WTC11 (cell line): ENCODE measurements around the gene GLS. TPM values are rescaled to one million over a fixed set of nuclear protein-coding genes. Genes with fewer than 3 reads are reported as not detected.
A peak's percentile ranks its signal among the peaks of the same experiment; 100 is the strongest.

Source experiments
- ATAC-seq: fragments of 200-7000 bp; cut with Tn5 transposase; 2 replicates; pipeline ENCODE4 v1.10.0; 2021; ENCODE audit warnings: mild to moderate bottlenecking, moderate library complexity
- CTCF ChIA-PET: fragments of 300-600 bp; sonication (Branson Sonifier 250); formaldehyde crosslinking; loops from one replicate; lab custom pipeline; 2021; ENCODE audit warnings: antibody characterized with exemption; lab: Charles Lee
- POLR2A ChIA-PET: fragments of 350-600 bp; sonication (Branson Sonifier 250); formaldehyde crosslinking; loops from one replicate; lab custom pipeline; 2021; ENCODE audit warnings: antibody characterized with exemption; lab: Charles Lee
- DNase-seq: peaks from one replicate; pipeline ENCODE4 v3.0.0; 2021; ENCODE audit warnings: low spot score
- H3K27ac Mint-ChIP-seq: 2 replicates; pipeline ENCODE4 v1.8.0; 2021; ENCODE audit warnings: mixed read lengths
- H3K27me3 Mint-ChIP-seq: 2 replicates; pipeline ENCODE4 v1.8.0; 2021; ENCODE audit warnings: low read depth, mild to moderate bottlenecking, moderate library complexity, mixed read lengths
- H3K36me3 Mint-ChIP-seq: 2 replicates; pipeline ENCODE4 v1.8.0; 2021; ENCODE audit warnings: mixed read lengths
- H3K4me1 Mint-ChIP-seq: 2 replicates; pipeline ENCODE4 v1.8.0; 2022; ENCODE audit warnings: mixed read lengths
- H3K4me3 Mint-ChIP-seq: 2 replicates; pipeline ENCODE4 v1.8.0; 2021; ENCODE audit warnings: mild to moderate bottlenecking, moderate library complexity, mixed read lengths
- H3K9me3 Mint-ChIP-seq: 2 replicates; pipeline ENCODE4 v1.8.0; 2021; ENCODE audit warnings: mixed read lengths
- AR ChIP-seq: fragments of 250-450 bp; sonication (Bioruptor Pico); IDR thresholded peaks from 2 replicates; pipeline ENCODE4 v1.9.0; 2021; ENCODE audit warnings: mild to moderate bottlenecking
- CBFB ChIP-seq: sonication (generic); formaldehyde crosslinking; IDR thresholded peaks from 2 replicates; pipeline ENCODE4 v1.8.1; 2022; ENCODE audit warnings: mild to moderate bottlenecking, low read depth, missing genetic modification reagents
- CDX4 ChIP-seq: fragments of 250-450 bp; sonication (Bioruptor Pico); IDR thresholded peaks from 2 replicates; pipeline ENCODE4 v1.9.0; 2021; ENCODE audit warnings: moderate library complexity, mild to moderate bottlenecking, inconsistent platforms, borderline replicate concordance
- ESRRA ChIP-seq: sonication (generic); formaldehyde crosslinking; IDR thresholded peaks from 2 replicates; pipeline ENCODE4 v1.8.1; 2022; ENCODE audit warnings: mild to moderate bottlenecking, missing genetic modification reagents, borderline replicate concordance
- FOXJ3 ChIP-seq: sonication (generic); formaldehyde crosslinking; IDR thresholded peaks from 2 replicates; pipeline ENCODE4 v1.9.0; 2021; ENCODE audit warnings: missing genetic modification reagents, mild to moderate bottlenecking, borderline replicate concordance
- FOXK1 ChIP-seq: sonication (generic); formaldehyde crosslinking; IDR thresholded peaks from 2 replicates; pipeline ENCODE4 v1.8.0; 2022; ENCODE audit warnings: mild to moderate bottlenecking, moderate library complexity, missing genetic modification reagents
- GTF2I ChIP-seq: fragments of 250-450 bp; sonication (Bioruptor Pico); conservative IDR thresholded peaks from 2 replicates; pipeline ENCODE4 v1.4.0; 2021; ENCODE audit warnings: mild to moderate bottlenecking
- HMGA2 ChIP-seq: fragments of 250-450 bp; sonication (Bioruptor Pico); IDR thresholded peaks from 2 replicates; pipeline ENCODE4 v1.4.0; 2021; ENCODE audit warnings: mild to moderate bottlenecking, moderate library complexity
- NFYB ChIP-seq: sonication (generic); formaldehyde crosslinking; conservative IDR thresholded peaks from 2 replicates; pipeline ENCODE4 v1.8.0; 2022; ENCODE audit warnings: low read depth, missing genetic modification reagents
- PRDM15 ChIP-seq: sonication (generic); formaldehyde crosslinking; IDR thresholded peaks from 2 replicates; pipeline ENCODE4 v1.8.0; 2022; ENCODE audit warnings: missing genetic modification reagents
- PREB ChIP-seq: sonication (generic); formaldehyde crosslinking; IDR thresholded peaks from 2 replicates; pipeline ENCODE4 v1.8.1; 2022; ENCODE audit warnings: mild to moderate bottlenecking, missing genetic modification reagents, moderate library complexity, borderline replicate concordance
- RELA ChIP-seq: sonication (generic); formaldehyde crosslinking; IDR thresholded peaks from 2 replicates; pipeline ENCODE4 v1.8.1; 2022; ENCODE audit warnings: missing genetic modification reagents, mild to moderate bottlenecking, borderline replicate concordance
- TP53 ChIP-seq: sonication (generic); formaldehyde crosslinking; IDR thresholded peaks from 2 replicates; pipeline ENCODE4 v1.8.1; 2023; ENCODE audit warnings: mild to moderate bottlenecking, missing genetic modification reagents
- ZBTB21 ChIP-seq: sonication (generic); formaldehyde crosslinking; IDR thresholded peaks from 2 replicates; pipeline ENCODE4 v1.8.1; 2023; ENCODE audit warnings: mild to moderate bottlenecking, missing genetic modification reagents, borderline replicate concordance
- ZBTB43 ChIP-seq: sonication (generic); formaldehyde crosslinking; IDR thresholded peaks from 2 replicates; pipeline ENCODE4 v1.8.1; 2023; ENCODE audit warnings: mild to moderate bottlenecking, missing genetic modification reagents
- ZNF138 ChIP-seq: sonication (generic); formaldehyde crosslinking; conservative IDR thresholded peaks from 2 replicates; pipeline ENCODE4 v1.8.1; 2022; ENCODE audit warnings: mild to moderate bottlenecking, moderate library complexity, missing genetic modification reagents
- ZNF425 ChIP-seq: fragments of 250-450 bp; sonication (Bioruptor Pico); conservative IDR thresholded peaks from 2 replicates; pipeline ENCODE4 v1.9.0; 2021; ENCODE audit warnings: mild to moderate bottlenecking
- ZNF512 ChIP-seq: sonication (generic); formaldehyde crosslinking; IDR thresholded peaks from 2 replicates; pipeline ENCODE4 v1.8.1; 2022; ENCODE audit warnings: missing genetic modification reagents, borderline replicate concordance
- ZSCAN18 ChIP-seq: fragments of 250-450 bp; sonication (Bioruptor Pico); IDR thresholded peaks from 2 replicates; pipeline ENCODE4 v2.1.2; 2022; ENCODE audit warnings: mild to moderate bottlenecking, moderate library complexity
- total RNA-seq: library from RNA; stranded (reverse); gene quantifications from 3 replicates; pipeline ENCODE4 v1.2.3, GENCODE V29; 2021

Gene GLS
- total RNA-seq, 1 experiment from 2014 or later, result 115 TPM

GRCh38 chr2:190891372-190891771 is 10.8 kb downstream of the GLS start:
- no peak for ATAC-seq
- ChIA-PET POLR2A (interaction anchor here (2.5 kb wide), 1 partner anchor 10 kb away, joined by 10 read pairs; no protein-coding TSS in a partner anchor), CTCF (no interaction called here)
- no peaks in the 10 kb centered on the region for H3K9me3 Mint-ChIP-seq
- H3K36me3 Mint-ChIP-seq, result peaks cover 16% of the 10 kb centered on the region
- H3K4me3 Mint-ChIP-seq, result no peak overlapping the region
- peak overlapping the region; percentile 25 for H3K27ac Mint-ChIP-seq
- H3K27me3 Mint-ChIP-seq, result no peaks in the 10 kb centered on the region
- no peak for DNase-seq
- TF ChIP-seq ZBTB21 (CRISPR knock-in tag) (no peak), FOXK1 (CRISPR knock-in tag) (no peak), ZNF138 (CRISPR knock-in tag) (no peak), PRDM15 (CRISPR knock-in tag) (no peak), ESRRA (CRISPR knock-in tag) (no peak), FOXJ3 (CRISPR knock-in tag) (no peak), TP53 (CRISPR knock-in tag) (no peak), HMGA2 (CRISPR knock-in tag) (no peak), CDX4 (CRISPR knock-in tag) (no peak), ZBTB43 (no peak), NFYB (CRISPR knock-in tag) (no peak), RELA (CRISPR knock-in tag) (no peak), ZSCAN18 (CRISPR knock-in tag) (no peak)
- peaks cover 35% of the 10 kb centered on the region for H3K4me1 Mint-ChIP-seq

GRCh38 chr2:190891889-190892288 is 11.3 kb downstream of the GLS start:
- Mint-ChIP-seq H3K9me3 (no peaks in the 10 kb centered on the region), H3K4me3 (no peak overlapping the region), H3K27ac (no peak overlapping the region), H3K27me3 (no peaks in the 10 kb centered on the region)
- POLR2A ChIA-PET, result interaction anchor here (2.5 kb wide), 1 partner anchor 10 kb away, joined by 10 read pairs; no protein-coding TSS in a partner anchor
- DNase-seq, result no peak
- no peak for TF ChIP-seq AR (CRISPR knock-in tag)
- TF ChIP-seq ZNF425, result no peak
- no peak for TF ChIP-seq CBFB (CRISPR knock-in tag)
- no peak for TF ChIP-seq ESRRA (CRISPR knock-in tag)
- TF ChIP-seq GTF2I (CRISPR knock-in tag), result no peak
- TF ChIP-seq ZNF512, result no peak
- no peak for TF ChIP-seq PREB
- TF ChIP-seq, all 79 proteins: peak for 0
- Mint-ChIP-seq H3K36me3 (peaks cover 21% of the 10 kb centered on the region), H3K4me1 (peaks cover 36% of the 10 kb centered on the region)
- CTCF ChIA-PET, result no interaction called here
- ATAC-seq, result no peak
